H1 (cell line): ENCODE results near the gene ARHGEF18. TPM values are rescaled to one million over a fixed set of nuclear protein-coding genes. Genes with fewer than 3 reads are reported as not detected.

Experiments used
- CTCF ChIA-PET: fragments of 300-600 bp; sonication (Branson Sonifier 250); formaldehyde crosslinking; loops from one replicate; lab custom pipeline; 2021; ENCODE audit not compliant: partially characterized antibody; lab: Charles Lee
- POLR2A ChIA-PET: fragments of 300-600 bp; sonication (Branson Sonifier 250); formaldehyde crosslinking; loops from one replicate; lab custom pipeline; 2021; ENCODE audit warnings: inconsistent platforms; ENCODE audit not compliant: partially characterized antibody; lab: Charles Lee
- DNase-seq, 2 experiments: peaks; one replicate each; pipeline versions ENCODE4 v3.0.0 to v3.0.0-alpha.2; 2010 to 2022; ENCODE audit warnings: low spot score in 2 of 2, low read depth in 1 of 2, mixed read lengths in 1 of 2
- FAIRE-seq: peaks from 2 replicates; lab custom pipeline; 2011; peaks lifted over from hg19 to GRCh38; lab: Jason Lieb, UNC
- H2AFZ ChIP-seq: 2 replicates; pipeline ENCODE4 v1.8.1; 2012; ENCODE audit warnings: low read length, inconsistent platforms
- H2AK5ac ChIP-seq: 2 replicates; pipeline ENCODE4 v1.6.1; 2013; ENCODE audit warnings: low read depth, low read length
- H2BK120ac ChIP-seq: replicated peaks from 2 replicates; pipeline ENCODE3; 2013; ENCODE audit warnings: low read depth, low read length, inconsistent platforms
- H2BK12ac ChIP-seq: 2 replicates; pipeline ENCODE4 v1.6.1; 2013; ENCODE audit warnings: low read depth, low read length
- H2BK15ac ChIP-seq: 2 replicates; pipeline ENCODE4 v1.6.1; 2013; ENCODE audit warnings: low read length
- H2BK20ac ChIP-seq: 2 replicates; pipeline ENCODE4 v1.6.1; 2013; ENCODE audit warnings: low read length
- H2BK5ac ChIP-seq: 2 replicates; pipeline ENCODE4 v1.6.1; 2013; ENCODE audit warnings: low read depth, low read length
- H3K14ac ChIP-seq: 2 replicates; pipeline ENCODE4 v1.6.1; 2013; ENCODE audit warnings: inconsistent platforms; ENCODE audit not compliant: insufficient read length
- H3K18ac ChIP-seq: 2 replicates; pipeline ENCODE4 v1.6.1; 2013; ENCODE audit warnings: low read length; ENCODE audit errors: extremely low read depth
- H3K23ac ChIP-seq: 2 replicates; pipeline ENCODE4 v1.6.1; 2013; ENCODE audit warnings: inconsistent platforms; ENCODE audit not compliant: insufficient read length
- H3K23me2 ChIP-seq: 2 replicates; pipeline ENCODE4 v1.6.1; 2013; ENCODE audit warnings: low read depth, low read length
- H3K27ac ChIP-seq: 2 replicates; pipeline ENCODE4 v1.6.1; 2011; ENCODE audit warnings: low read depth, low read length, inconsistent platforms
- H3K27me3 ChIP-seq, 4 experiments: replicated peaks in 1 of 4; 1 replicate in 1 of 4; 2 replicates in 3 of 4; pipeline versions ENCODE4 v1.6.1 to v1.8.1; 2011 to 2013; ENCODE audit warnings: low read length in 3 of 4, mild to moderate bottlenecking in 3 of 4, inconsistent platforms in 2 of 4, mixed read lengths in 2 of 4, moderate library complexity in 1 of 4; ENCODE audit not compliant: control insufficient read depth in 3 of 4, insufficient read depth in 3 of 4; ENCODE audit errors: extremely low read depth in 1 of 4
- H3K36me3 ChIP-seq, 4 experiments: 2 replicates each; pipeline versions ENCODE4 v1.6.1 to v1.8.1; 2011 to 2013; ENCODE audit warnings: mild to moderate bottlenecking in 4 of 4, low read length in 3 of 4, moderate library complexity in 2 of 4, control low read depth in 1 of 4, inconsistent platforms in 1 of 4; ENCODE audit not compliant: insufficient read depth in 4 of 4, control insufficient read depth in 2 of 4
- H3K4ac ChIP-seq: replicated peaks from 2 replicates; pipeline ENCODE3; 2013; ENCODE audit warnings: low read length, low read depth, mixed read lengths, inconsistent platforms; ENCODE audit not compliant: insufficient read length
- H3K4me1 ChIP-seq, 4 experiments: replicated peaks in 1 of 4; 1 replicate in 1 of 4; 2 replicates in 3 of 4; pipeline versions ENCODE4 v1.6.1 to v1.8.1; 2011 to 2013; ENCODE audit warnings: low read length in 3 of 4, inconsistent platforms in 2 of 4, mixed read lengths in 1 of 4; ENCODE audit not compliant: insufficient read depth in 4 of 4, control insufficient read depth in 3 of 4
- H3K4me2 ChIP-seq, 2 experiments: 2 replicates each; pipeline versions ENCODE4 v1.6.1 to v1.8.1; 2011 to 2013; ENCODE audit warnings: low read depth in 2 of 2, low read length in 2 of 2, control low read depth in 1 of 2, inconsistent platforms in 1 of 2, mild to moderate bottlenecking in 1 of 2; ENCODE audit not compliant: insufficient read depth in 1 of 2
- H3K4me3 ChIP-seq, 4 experiments: fragments of 200-600, 300-600 bp in 1 of 4; sonication (generic), shearing (Covaris generic), sonication (Bioruptor Twin) in 1 of 4; 2 replicates each; pipeline versions ENCODE4 v1.5.1 to v1.8.1; 2011 to 2016; ENCODE audit warnings: low read length in 4 of 4, low read depth in 3 of 4, control low read depth in 2 of 4, inconsistent platforms in 2 of 4, mild to moderate bottlenecking in 2 of 4, mixed read lengths in 1 of 4, moderate library complexity in 1 of 4; ENCODE audit not compliant: insufficient read depth in 2 of 4; ENCODE audit errors: extremely low read depth in 1 of 4
- H3K56ac ChIP-seq: replicated peaks from 2 replicates; pipeline ENCODE3; 2013; ENCODE audit warnings: low read depth, mild to moderate bottlenecking, mixed read lengths, low read length, inconsistent platforms; ENCODE audit not compliant: insufficient read length
- H3K79me1 ChIP-seq: 2 replicates; pipeline ENCODE4 v1.6.1; 2013; ENCODE audit warnings: low read depth, low read length, control low read depth
- H3K79me2 ChIP-seq, 2 experiments: 2 replicates each; pipeline versions ENCODE4 v1.6.1 to v1.8.1; 2012 to 2013; ENCODE audit warnings: low read length in 2 of 2, mild to moderate bottlenecking in 2 of 2, inconsistent platforms in 1 of 2; ENCODE audit not compliant: insufficient read depth in 2 of 2, control insufficient read depth in 1 of 2
- H3K9ac ChIP-seq, 4 experiments: replicated peaks in 1 of 4; 1 replicate in 1 of 4; 2 replicates in 3 of 4; pipeline versions ENCODE4 v1.6.1 to v1.8.1; 2011 to 2013; ENCODE audit warnings: low read depth in 3 of 4, low read length in 3 of 4, control low read depth in 2 of 4, mild to moderate bottlenecking in 2 of 4, moderate library complexity in 2 of 4, inconsistent platforms in 1 of 4; ENCODE audit errors: extremely low read depth in 1 of 4
- H3K9me3 ChIP-seq, 2 experiments: 2 replicates each; pipeline versions ENCODE4 v1.6.1 to v1.8.1; 2012 to 2013; ENCODE audit warnings: mild to moderate bottlenecking in 2 of 2, moderate library complexity in 2 of 2, control low read depth in 1 of 2, inconsistent platforms in 1 of 2, low read depth in 1 of 2, low read length in 1 of 2, mixed read lengths in 1 of 2; ENCODE audit not compliant: insufficient read depth in 2 of 2
- H4K20me1 ChIP-seq, 2 experiments: replicated peaks in 1 of 2; 2 replicates each; pipeline versions ENCODE3 to v1.8.1; 2011 to 2013; ENCODE audit warnings: inconsistent platforms in 2 of 2, low read length in 2 of 2, mild to moderate bottlenecking in 1 of 2; ENCODE audit not compliant: insufficient read depth in 2 of 2, control insufficient read depth in 1 of 2
- H4K5ac ChIP-seq: 2 replicates; pipeline ENCODE4 v1.6.1; 2013; ENCODE audit warnings: low read length, low read depth, mixed read lengths, inconsistent platforms; ENCODE audit not compliant: insufficient read length
- H4K8ac ChIP-seq: 2 replicates; pipeline ENCODE4 v1.8.0; 2013; ENCODE audit warnings: mild to moderate bottlenecking, moderate library complexity, low read length, inconsistent platforms; ENCODE audit not compliant: insufficient read depth; ENCODE audit errors: extremely low read depth
- H4K91ac ChIP-seq: replicated peaks from 2 replicates; pipeline ENCODE3; 2013; ENCODE audit warnings: low read length, mixed read lengths, inconsistent platforms; ENCODE audit not compliant: insufficient read length
- CHD2 ChIP-seq: IDR thresholded peaks from 2 replicates; pipeline ENCODE4 v1.6.1; 2012; ENCODE audit warnings: low read length, improper control_type of control experiment
- GTF2F1 ChIP-seq: IDR thresholded peaks from 2 replicates; pipeline ENCODE4 v1.6.1; 2012; ENCODE audit warnings: low read depth, low read length, improper control_type of control experiment, borderline replicate concordance
- TAF7 ChIP-seq: optimal IDR thresholded peaks from 2 replicates; pipeline ENCODE3; 2011; ENCODE audit warnings: low read depth, mild to moderate bottlenecking, inconsistent platforms, low read length, moderate library complexity, borderline replicate concordance
- TEAD4 ChIP-seq: IDR thresholded peaks from 2 replicates; pipeline ENCODE4 v1.6.1; 2012; ENCODE audit warnings: low read depth, low read length, inconsistent platforms, mixed read lengths
- WGBS, 2 experiments: shearing (Covaris generic) in 1 of 2; methylation state at CpG; one replicate each; pipeline versions ENCODE4 v1.1.6 to v1.1.7; 2013 to 2015; ENCODE audit warnings: low lambda C conversion rate in 2 of 2, mixed read lengths in 2 of 2, inconsistent platforms in 1 of 2, low coverage in 1 of 2, missing lambda C conversion rate in 1 of 2; ENCODE audit not compliant: insufficient replicate concordance in 2 of 2, insufficient coverage in 1 of 2, insufficient read length in 1 of 2; ENCODE audit errors: extremely low coverage in 1 of 2, missing lambda C conversion rate in 1 of 2; 5-methylcytosine and 5-hydroxymethylcytosine counted together
- polyA plus RNA-seq, 7 experiments: library from polyadenylated mRNA; depleted of rRNA in 3 of 7; stranded (reverse) in 5 of 7; unstranded in 2 of 7; fragments of >200 nt in 5 of 7; fragments of 200-250 nt in 2 of 7; gene quantifications; 1 replicate in 5 of 7; 2 replicates in 1 of 7; 4 replicates in 1 of 7; pipeline versions ENCODE4 v1.2.1 to v1.2.3, GENCODE V29; 2011 to 2013; ENCODE audit warnings: missing spikeins in 2 of 7, mixed read lengths in 2 of 7
- total RNA-seq: library from RNA; stranded (reverse); fragmentation: NEBNext Ultra II Directional; extraction: Animal tissue kit (Norgen Biotek cat#: 25700); gene quantifications from 2 replicates; pipeline ENCODE4 v1.2.1, GENCODE V29; 2021
- TF ChIP-seq, protein P1 (sequence below): IDR thresholded peaks from 2 replicates; pipeline ENCODE4 v1.6.1; 2012; ENCODE audit warnings: low read length, inconsistent platforms

ARHGEF18 gene
- total and polyA plus RNA-seq, 2 of the 8 experiments (the other 6 are each of a cell fraction or from before 2014, with no cell fraction given): 12.2 to 35.9 TPM

DNA sequence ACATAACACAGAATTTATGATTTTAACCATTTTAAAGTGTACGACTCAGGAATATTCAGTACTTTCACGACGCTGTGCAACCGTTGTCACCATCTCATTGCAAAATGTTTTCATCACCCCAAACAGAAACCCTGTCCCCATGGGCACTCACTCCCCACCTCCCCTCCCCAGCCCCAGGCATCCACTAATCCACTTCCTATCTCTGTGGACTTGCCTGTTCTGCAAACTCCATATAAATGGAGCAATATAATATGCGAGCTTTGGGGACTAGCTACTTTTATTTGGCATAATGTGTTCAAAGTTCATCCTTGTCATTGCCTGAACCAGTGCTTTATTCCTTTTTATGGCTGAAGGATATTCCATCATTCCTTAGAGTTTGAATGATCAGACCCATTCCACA lies 47.2 kb upstream of the ARHGEF18 start:
- no peak overlapping the region for H3K9ac ChIP-seq
- H3K4me2 ChIP-seq: no peak overlapping the region
- no peak overlapping the region for H2BK120ac ChIP-seq
- no peak overlapping the region for H3K56ac ChIP-seq
- no peaks in the 10 kb centered on the region for H3K23me2 ChIP-seq
- no peak overlapping the region for H3K4ac ChIP-seq
- H3K27me3 ChIP-seq: no peaks in the 10 kb centered on the region
- H3K36me3 ChIP-seq: no peaks in the 10 kb centered on the region
- TF ChIP-seq GTF2F1 (no peak), CHD2 (no peak), TAF7 (no peak), TEAD4 (no peak)
- TF ChIP-seq, protein P1, sequence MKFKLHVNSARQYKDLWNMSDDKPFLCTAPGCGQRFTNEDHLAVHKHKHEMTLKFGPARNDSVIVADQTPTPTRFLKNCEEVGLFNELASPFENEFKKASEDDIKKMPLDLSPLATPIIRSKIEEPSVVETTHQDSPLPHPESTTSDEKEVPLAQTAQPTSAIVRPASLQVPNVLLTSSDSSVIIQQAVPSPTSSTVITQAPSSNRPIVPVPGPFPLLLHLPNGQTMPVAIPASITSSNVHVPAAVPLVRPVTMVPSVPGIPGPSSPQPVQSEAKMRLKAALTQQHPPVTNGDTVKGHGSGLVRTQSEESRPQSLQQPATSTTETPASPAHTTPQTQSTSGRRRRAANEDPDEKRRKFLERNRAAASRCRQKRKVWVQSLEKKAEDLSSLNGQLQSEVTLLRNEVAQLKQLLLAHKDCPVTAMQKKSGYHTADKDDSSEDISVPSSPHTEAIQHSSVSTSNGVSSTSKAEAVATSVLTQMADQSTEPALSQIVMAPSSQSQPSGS: no peak
- no peak overlapping the region for H2BK15ac ChIP-seq
- H3K27ac ChIP-seq: no peak overlapping the region
- no peak overlapping the region for H2AK5ac ChIP-seq
- no peak overlapping the region for H2AFZ ChIP-seq
- H4K91ac ChIP-seq: no peak overlapping the region
- FAIRE-seq (no peak), DNase-seq (no peak)
- H4K5ac ChIP-seq: no peak overlapping the region
- no peak overlapping the region for H4K8ac ChIP-seq
- no peaks in the 10 kb centered on the region for H3K4me1 ChIP-seq
- no peaks in the 10 kb centered on the region for H3K79me2 ChIP-seq
- no peak overlapping the region for H3K23ac ChIP-seq
- H4K20me1 ChIP-seq: no peaks in the 10 kb centered on the region
- POLR2A ChIA-PET: interaction anchor here (0.9 kb wide), 1 partner anchor 29 kb away, joined by 3 read pairs; no protein-coding TSS in a partner anchor
- 90% methylated on average over 5 of the region's 5 CpGs; no CpG with 5 or more reads in 1 of the 2 experiments for WGBS, 2 experiments
- H3K79me1 ChIP-seq: no peaks in the 10 kb centered on the region
- no peak overlapping the region for H3K14ac ChIP-seq
- H3K4me3 ChIP-seq: no peak overlapping the region
- no peak overlapping the region for H2BK20ac ChIP-seq
- no peak overlapping the region for H3K18ac ChIP-seq
- no peak overlapping the region for H2BK5ac ChIP-seq
- no peaks in the 10 kb centered on the region for H3K9me3 ChIP-seq
- CTCF ChIA-PET: interaction anchor here (1.1 kb wide), 1 partner anchor 15 kb away, joined by 3 read pairs; no protein-coding TSS in a partner anchor
- no peak overlapping the region for H2BK12ac ChIP-seq
